ENCODE measurements around the gene RASSF4.
"Not testable (repeated sequence)": the region's sequence is repeated elsewhere in the genome, so short reads cannot be mapped to it uniquely, and the experiment has no call there.

Gene RASSF4

GRCh38 chr10:45008524-45009161 is 49.0 kb downstream of the RASSF4 start:
- DNase-seq = peak; percentile 71 to 91 (median 89)

DNA sequence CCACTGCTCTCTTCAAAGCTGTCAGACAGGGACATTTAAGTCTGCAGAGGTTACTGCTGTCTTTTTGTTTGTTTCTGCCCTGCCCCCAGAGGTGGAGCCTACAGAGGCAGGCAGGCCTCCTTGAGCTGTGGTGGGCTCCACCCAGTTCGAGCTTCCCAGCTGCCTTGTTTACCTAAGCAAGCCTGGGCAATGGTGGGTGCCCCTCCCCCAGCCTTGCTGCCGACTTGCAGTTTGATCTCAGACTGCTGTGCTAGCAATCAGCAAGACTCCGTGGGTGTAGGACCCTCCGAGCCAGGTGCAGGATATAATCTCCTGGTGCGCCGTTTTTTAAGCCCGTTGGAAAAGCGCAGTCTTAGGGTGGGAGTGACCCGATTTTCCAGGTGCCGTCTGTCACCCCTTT is 55.0 kb downstream of the RASSF4 start:
- DNase-seq = not testable (repeated sequence)

DNA sequence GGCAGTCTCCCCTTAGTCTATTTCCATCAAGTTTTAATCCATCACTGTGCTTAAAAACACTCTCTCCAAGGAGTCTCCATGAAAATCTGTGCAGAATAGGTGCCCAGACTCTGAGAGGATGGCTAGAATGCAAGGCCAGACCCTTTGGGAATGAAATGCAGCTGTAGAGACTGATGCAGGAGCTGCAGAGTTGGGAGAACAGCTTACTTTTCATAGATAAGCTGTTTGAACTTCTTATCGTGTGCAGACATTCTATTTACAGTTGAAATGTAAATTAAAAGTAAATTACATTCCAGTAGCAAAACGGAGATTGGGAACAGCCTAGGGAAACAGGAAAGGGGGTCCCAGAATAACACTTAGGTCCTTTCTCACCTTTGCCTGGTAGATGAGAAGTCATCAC is 56.0 kb downstream of the RASSF4 start:
- no peak for DNase-seq

DNA sequence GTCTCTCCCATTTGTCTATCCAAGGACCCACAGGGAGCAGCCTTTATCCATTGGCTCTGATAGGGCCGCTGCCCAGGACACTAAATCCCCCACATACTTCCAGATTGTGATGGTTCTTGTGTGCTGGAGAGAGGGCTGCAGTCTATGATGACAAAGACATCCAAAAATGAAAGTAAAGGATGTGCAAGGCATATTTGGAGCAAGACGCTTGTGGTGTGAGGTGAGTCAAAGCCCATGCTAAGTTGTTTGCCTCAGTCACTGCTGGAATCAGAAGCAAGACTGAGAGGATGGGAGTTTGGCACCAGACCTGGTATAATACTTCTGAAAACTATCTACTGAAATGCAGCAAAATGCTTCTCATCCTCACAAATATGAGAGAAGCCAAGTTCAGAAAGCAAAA is 63.8 kb downstream of the RASSF4 start:
- DNase-seq = no peak

GRCh38 chr10:45034301-45034700 is 74.7 kb downstream of the RASSF4 start:
- DNase-seq = no peak

DNA sequence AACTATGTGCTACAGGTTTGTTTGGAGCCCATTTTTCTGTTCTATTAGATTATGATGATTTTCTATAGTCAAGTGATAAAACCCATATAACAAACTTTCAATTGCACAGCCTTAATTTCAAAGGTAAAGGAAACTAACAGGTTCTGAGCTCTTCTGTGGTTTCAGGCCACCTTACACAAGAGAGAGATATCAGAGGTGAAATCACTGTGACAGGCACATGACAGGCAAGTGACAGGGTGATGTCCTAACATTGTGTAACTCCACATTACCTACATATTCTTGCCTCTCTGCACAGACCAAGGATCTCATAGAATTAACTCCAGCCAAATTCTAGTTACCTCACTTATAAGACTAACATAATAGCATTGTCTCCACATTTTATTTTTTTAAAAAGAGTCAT is 76.1 kb downstream of the RASSF4 start:
- no peak for DNase-seq

GRCh38 chr10:45040921-45041542 is 81.4 kb downstream of the RASSF4 start:
- DNase-seq = peak in 1 of 3 donors; percentile 21

DNA sequence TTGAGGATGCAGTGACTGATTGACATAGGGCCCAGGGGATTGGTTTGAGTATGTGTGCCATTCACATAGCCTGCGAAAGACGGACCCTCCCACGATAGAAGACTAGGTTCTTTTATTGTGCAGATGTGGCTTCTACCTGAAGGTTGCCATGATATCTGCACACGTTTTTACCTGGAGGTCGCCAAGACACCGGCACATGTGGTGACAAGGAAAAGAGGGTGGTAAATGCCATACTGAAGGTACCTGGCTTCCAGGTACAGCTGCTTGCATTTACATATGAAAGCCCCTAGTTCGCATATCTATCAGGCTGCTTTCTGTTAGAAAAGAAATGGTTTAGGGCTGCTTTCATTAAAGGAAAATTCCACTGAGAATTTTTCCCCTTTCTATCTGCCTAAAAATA is 84.7 kb downstream of the RASSF4 start:
- no peak for DNase-seq
